Pancreas (tissue), 10 donors: ENCODE measurements around the gene NDUFAF8. TPM values are rescaled to one million over a fixed set of nuclear protein-coding genes. Genes with fewer than 3 reads are reported as not detected.
A peak's percentile ranks its signal among the peaks of the same experiment; 100 is the strongest.

Experiments used
- ATAC-seq, 4 donors: fragments of 200-7000 bp; cut with Tn5 transposase; one replicate each; pipeline versions ENCODE4 v1.8.0 to v1.9.1; 2020; ENCODE audit warnings: mild to moderate bottlenecking in 4 of 4, moderate library complexity in 4 of 4
- DNase-seq, 6 donors: peaks; one replicate each; pipeline ENCODE4 v3.0.0-alpha.2; 2020
- FAIRE-seq: peaks from 2 replicates; lab custom pipeline; 2012; peaks lifted over from hg19 to GRCh38; lab: Jason Lieb, UNC
- H3K27ac ChIP-seq, 4 donors: fragments of 200-600 bp; sonication (generic); 1 replicate in 3 of 4; 2 replicates in 1 of 4; pipeline versions ENCODE4 v1.5.0 to v1.8.0; 2020
- H3K27me3 ChIP-seq, 4 donors: fragments of 200-600 bp; one replicate each; pipeline ENCODE4 v1.8.0; 2021
- H3K36me3 ChIP-seq, 3 donors: fragments of 200-600 bp; sonication (generic) in 1 of 3; one replicate each; pipeline versions ENCODE4 v1.5.0 to v1.8.0; 2020 to 2021
- H3K4me1 ChIP-seq, 3 donors: fragments of 200-600 bp; one replicate each; pipeline ENCODE4 v1.8.0; 2021
- H3K4me3 ChIP-seq, 4 donors: fragments of 200-600 bp; sonication (generic) in 2 of 4; one replicate each; pipeline versions ENCODE4 v1.5.0 to v1.8.0; 2020 to 2021
- H3K9me3 ChIP-seq, 4 donors: fragments of 200-600 bp; one replicate each; pipeline ENCODE4 v1.8.0; 2021
- WGBS, 2 donors: extraction: QIAGEN DNeasy Blood & Tissue Kit; methylation state at CpG; one replicate each; pipeline ENCODE4 v1.1.7; 2013; 5-methylcytosine and 5-hydroxymethylcytosine counted together
- intact Hi-C, 3 donors: fragments of 100-400 bp; cut with DNase I; formaldehyde crosslinking; loops; one replicate each; pipeline versions ENCODE4 v1.11.1 to v1.14.2; 2022
- polyA plus RNA-seq, 2 donors: library from polyadenylated mRNA; stranded (reverse); fragments of 200-250 nt; gene quantifications; one replicate each; pipeline ENCODE4 v1.2.3, GENCODE V29; 2013
- total RNA-seq, 6 donors: library from RNA; stranded (reverse); fragmentation: NEBNext Ultra II Directional in 4 of 6; extraction: Animal tissue kit (Norgen Biotek cat#: 25700) in 4 of 6; gene quantifications; one replicate each; pipeline versions ENCODE4 v1.2.1 to v1.2.4, GENCODE V29; 2021 to 2023
- TF ChIP-seq, protein P1 (sequence below), 4 donors: fragments of 200-600 bp; sonication (generic) in 3 of 4; IDR thresholded peaks; one replicate each; pipeline versions ENCODE4 v1.5.0 to v1.8.0; 2021; ENCODE audit warnings: antibody characterized with exemption in 4 of 4
- donor health status: healthy with polysubstance abuse.
- donor health status: DM: no; HTN: no; CAD: no; lungs with moderate emphysema.
- donor health status: DM: no; HTN: no; CAD: no.
- donor health status: control.
- donor health status: control.
- donor health status: Bipolar disorder and iron deficiency.
- donor health status: DM: yes; HTN: yes; CAD: no.
- donor health status: DM: no; HTN: no; CAD: no.
- donor health status: DM: no; HTN: no; CAD: no.
- donor health status: DM: yes; HTN: yes; CAD: no.

Gene NDUFAF8
- total and polyA plus RNA-seq, 8 donors: 17.5 to 34.1 (median 21.9) TPM

DNA sequence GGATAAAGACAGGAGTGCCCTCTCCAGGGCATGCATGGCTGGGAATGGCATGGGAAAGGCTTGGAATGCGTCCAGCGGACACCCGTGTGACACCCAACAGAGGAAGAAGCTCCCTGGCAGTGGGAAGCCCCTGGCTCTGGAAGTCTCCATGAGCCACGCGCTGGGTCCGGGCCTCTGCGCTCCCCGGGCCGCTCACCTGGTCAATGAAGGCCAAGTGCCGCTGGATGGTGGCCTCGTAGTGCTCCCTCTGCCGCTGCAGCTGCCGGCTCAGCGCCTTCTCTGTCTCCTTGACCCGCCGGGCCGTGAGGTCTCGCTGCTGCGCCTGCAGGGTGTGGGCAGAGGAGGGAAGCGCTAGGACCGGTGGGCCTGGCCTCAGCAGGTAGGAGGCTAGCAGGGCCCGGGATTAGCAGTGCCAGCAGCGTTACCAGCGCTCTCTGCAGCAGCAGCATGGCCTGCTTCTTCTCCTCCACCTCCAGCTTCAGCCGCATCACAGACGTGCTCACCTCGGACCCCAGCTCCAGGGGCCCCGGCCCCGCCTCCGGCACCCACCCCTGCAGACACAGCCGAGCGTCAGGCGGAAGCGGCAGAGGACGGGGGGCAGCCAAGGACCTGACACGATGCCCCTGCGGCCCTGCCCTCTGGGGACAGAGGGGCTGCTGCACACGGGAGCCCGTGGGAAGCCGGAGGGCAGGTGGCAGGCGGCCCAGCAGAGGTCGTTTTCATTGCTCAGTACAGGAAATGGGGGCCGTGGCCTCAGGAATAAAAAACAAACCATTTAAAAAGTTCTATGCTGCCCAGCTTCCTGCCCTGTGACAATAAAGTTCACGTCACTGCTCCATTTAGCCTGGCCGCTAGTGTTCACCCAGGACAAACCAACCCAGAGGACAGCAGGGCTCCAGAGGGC, 42.4 kb upstream of the NDUFAF8 start:
- Histone ChIP-seq H3K27ac (no peak overlapping the region), H3K27me3 (no peaks in the 10 kb centered on the region), H3K4me3 (no peak overlapping the region), H3K4me1 (no peaks in the 10 kb centered on the region), H3K9me3 (no peaks in the 10 kb centered on the region), H3K36me3 (no peaks in the 10 kb centered on the region)
- TF ChIP-seq, protein P1, sequence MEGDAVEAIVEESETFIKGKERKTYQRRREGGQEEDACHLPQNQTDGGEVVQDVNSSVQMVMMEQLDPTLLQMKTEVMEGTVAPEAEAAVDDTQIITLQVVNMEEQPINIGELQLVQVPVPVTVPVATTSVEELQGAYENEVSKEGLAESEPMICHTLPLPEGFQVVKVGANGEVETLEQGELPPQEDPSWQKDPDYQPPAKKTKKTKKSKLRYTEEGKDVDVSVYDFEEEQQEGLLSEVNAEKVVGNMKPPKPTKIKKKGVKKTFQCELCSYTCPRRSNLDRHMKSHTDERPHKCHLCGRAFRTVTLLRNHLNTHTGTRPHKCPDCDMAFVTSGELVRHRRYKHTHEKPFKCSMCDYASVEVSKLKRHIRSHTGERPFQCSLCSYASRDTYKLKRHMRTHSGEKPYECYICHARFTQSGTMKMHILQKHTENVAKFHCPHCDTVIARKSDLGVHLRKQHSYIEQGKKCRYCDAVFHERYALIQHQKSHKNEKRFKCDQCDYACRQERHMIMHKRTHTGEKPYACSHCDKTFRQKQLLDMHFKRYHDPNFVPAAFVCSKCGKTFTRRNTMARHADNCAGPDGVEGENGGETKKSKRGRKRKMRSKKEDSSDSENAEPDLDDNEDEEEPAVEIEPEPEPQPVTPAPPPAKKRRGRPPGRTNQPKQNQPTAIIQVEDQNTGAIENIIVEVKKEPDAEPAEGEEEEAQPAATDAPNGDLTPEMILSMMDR (IDR thresholded peaks at IDR 0.05): no peak
- FAIRE-seq (no peak), ATAC-seq (no peak), DNase-seq (peak in 2 of 6 donors; percentile 25 to 62)
- intact Hi-C loops: no loop called here
- WGBS, 2 donors: 89 to 91% methylated on average over 36 to 45 of the region's 45 CpGs

DNA sequence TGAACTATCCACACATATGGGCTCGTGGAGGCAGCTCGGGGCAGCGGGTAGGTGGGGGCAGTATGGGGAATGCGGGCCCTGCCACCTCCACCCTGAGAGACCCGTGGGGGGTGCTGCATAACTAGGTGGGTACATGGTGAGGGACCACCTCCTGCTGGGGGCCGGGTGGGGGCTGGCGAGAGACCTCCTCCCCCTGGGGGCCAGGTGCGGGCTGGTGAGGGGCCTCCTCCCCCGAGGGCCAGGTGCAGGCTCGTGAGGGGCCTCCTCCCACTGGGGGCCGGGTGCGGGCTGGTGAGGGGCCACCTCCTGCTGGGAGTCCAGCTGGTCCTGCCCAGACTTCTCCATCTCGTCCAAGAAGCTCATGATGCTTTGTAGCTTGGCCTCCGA, 41.7 kb upstream of the NDUFAF8 start:
- Histone ChIP-seq H3K36me3 (no peaks in the 10 kb centered on the region), H3K9me3 (no peaks in the 10 kb centered on the region), H3K27me3 (no peaks in the 10 kb centered on the region), H3K27ac (no peak overlapping the region), H3K4me3 (no peak overlapping the region), H3K4me1 (no peaks in the 10 kb centered on the region)
- WGBS, 2 donors: 89% methylated on average over 14 of the region's 14 CpGs
- ATAC-seq: no peak
- TF ChIP-seq, protein P1 (IDR thresholded peaks at IDR 0.05): no peak
- intact Hi-C loops: no loop called here
- DNase-seq: peak in 2 of 6 donors; percentile 30 to 76
- FAIRE-seq: no peak

- DNase-seq (peak in 2 of 6 donors; percentile 9 to 58), FAIRE-seq (no peak), ATAC-seq (no peak)
- intact Hi-C loops: no loop called here
- 92 to 93% methylated on average over 21 of the region's 21 CpGs for WGBS, 2 donors
- Histone ChIP-seq H3K4me3 (no peak overlapping the region), H3K9me3 (no peaks in the 10 kb centered on the region), H3K27ac (no peak overlapping the region), H3K27me3 (no peaks in the 10 kb centered on the region), H3K4me1 (no peaks in the 10 kb centered on the region), H3K36me3 (no peaks in the 10 kb centered on the region)
- TF ChIP-seq, protein P1 (IDR thresholded peaks at IDR 0.05): no peak
Measured at GRCh38 chr17:81197831-81198490, 41.2 kb upstream of the NDUFAF8 start.

DNA sequence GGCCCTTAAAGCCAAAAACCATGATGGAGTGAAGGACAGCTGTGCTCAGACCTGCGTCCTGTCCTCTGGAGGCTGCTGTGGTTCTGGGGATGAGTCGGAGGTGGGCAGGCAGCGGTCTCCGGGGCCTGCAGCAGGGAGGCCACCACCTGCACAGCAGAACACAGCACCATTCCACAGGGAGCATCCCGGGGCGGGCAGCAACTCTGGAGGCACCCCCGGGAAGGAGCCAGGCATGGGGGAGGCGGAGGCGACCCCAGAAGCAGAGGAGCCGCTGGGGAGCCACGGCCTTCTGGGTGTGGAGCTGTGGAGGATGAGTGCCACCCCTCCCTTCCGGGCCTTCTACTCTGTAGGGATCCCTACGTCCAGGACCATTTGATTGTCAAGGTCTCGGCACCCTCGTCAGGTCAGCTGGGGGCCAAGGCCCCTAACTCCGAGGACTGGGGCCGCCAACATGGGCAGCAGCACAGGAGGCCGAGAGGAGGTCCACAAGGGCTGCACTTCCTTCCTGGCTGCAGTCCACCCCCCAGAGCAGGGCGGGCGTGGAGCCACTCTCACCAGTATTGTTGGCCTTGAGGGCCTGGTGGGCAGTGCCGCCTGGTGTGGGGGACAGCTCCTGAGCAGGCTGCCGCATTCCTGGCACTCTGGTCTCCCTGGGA, 40.2 kb upstream of the NDUFAF8 start:
- TF ChIP-seq, protein P1 (IDR thresholded peaks at IDR 0.05): no peak
- 92 to 93% methylated on average over 22 of the region's 22 CpGs for WGBS, 2 donors

More for the DNA sequence above, 40.2 kb upstream of the NDUFAF8 start:
- Histone ChIP-seq H3K36me3 (no peaks in the 10 kb centered on the region), H3K4me3 (no peak overlapping the region), H3K27me3 (no peaks in the 10 kb centered on the region), H3K27ac (no peak overlapping the region), H3K9me3 (no peaks in the 10 kb centered on the region), H3K4me1 (no peaks in the 10 kb centered on the region)
- DNase-seq: peak in 2 of 6 donors; percentile 31 to 63
- FAIRE-seq: no peak
- ATAC-seq: no peak
- intact Hi-C loops: no loop called here
